Esophagus mucosa (tissue), 1 donor: ENCODE measurements around the gene SYNE4. TPM values are rescaled to one million over a fixed set of nuclear protein-coding genes. Genes with fewer than 3 reads are reported as not detected.
"Not testable (repeated sequence)": the region's sequence is repeated elsewhere in the genome, so short reads cannot be mapped to it uniquely, and the experiment has no call there.

Experiments used
- ATAC-seq: fragments of 200-7000 bp; cut with Tn5 transposase; one replicate; pipeline ENCODE4 v1.9.1; 2020
- total RNA-seq: library from RNA; stranded (reverse); gene quantifications from one replicate; pipeline ENCODE4 v1.2.4, GENCODE V29; 2023
- donor health status: DM: yes; HTN: yes; CAD: no.

The SYNE4 gene
- total RNA-seq = 0.88 TPM

GRCh38 chr19:36008336-36008978 is at the start of gene SYNE4:
SYNE4 (minus strand) TSS chr19:36008813; CDS start chr19:36008681, 132 bp downstream.
- ATAC-seq = peak; percentile 36

DNA sequence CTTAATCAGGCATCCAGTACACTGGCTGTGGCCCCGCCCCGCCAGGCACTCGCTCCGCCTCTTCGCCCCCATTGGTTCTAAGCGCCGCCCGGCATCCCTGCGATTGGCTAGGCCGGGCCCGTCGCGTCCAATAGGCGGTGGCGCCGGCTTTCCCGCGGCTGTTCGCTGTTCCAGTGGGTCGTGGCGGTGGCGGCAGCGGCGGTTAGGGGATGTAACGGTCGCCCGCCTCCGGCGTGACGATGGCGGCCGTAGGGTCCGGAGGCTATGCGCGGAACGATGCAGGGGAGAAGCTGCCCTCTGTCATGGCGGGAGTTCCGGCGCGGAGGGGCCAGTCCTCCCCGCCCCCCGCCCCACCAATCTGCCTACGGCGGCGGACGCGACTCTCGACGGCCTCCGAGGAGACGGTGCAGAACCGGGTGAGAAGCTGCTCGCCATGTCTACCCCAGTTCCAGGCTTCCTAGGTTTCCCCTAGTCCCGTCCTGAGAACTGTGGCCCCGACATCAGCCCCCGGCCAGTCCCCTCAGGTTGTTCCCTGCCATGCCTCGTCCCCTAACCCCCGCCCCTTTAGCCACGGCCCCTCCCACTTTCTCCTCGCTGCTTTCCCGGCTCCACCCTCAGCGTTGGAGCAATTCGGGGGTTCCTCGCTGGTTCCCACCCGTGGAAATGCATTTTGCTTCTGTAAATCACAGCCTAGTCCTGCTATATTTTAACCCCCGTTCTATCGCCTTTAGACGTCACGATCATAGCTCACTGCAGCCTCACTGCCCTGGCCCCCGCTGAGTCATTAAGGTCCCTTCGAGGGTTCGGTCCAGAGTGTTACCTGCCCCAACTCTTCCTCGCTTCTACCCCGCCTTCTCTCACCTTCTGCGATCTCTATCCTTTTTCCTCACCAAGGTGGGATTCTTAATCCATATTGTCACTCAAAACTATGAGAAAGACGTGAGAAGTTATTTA is 46.4 kb upstream of the SYNE4 start, which contains the start of gene WDR62:
Gene WDR62, plus strand, starts transcription at position 165 of the 954 bp plus-strand sequence. Its CDS starts 75 bp downstream, at position 240.
- peak; percentile 84 for ATAC-seq

- ATAC-seq = peak; percentile 95
Measured at GRCh38 chr19:36054119-36054732, 45.6 kb upstream of the SYNE4 start, which contains the start of gene THAP8. THAP8 (minus strand) TSS chr19:36054285; CDS start chr19:36054217, 68 bp downstream.

- no peak for ATAC-seq
Measured at GRCh38 chr19:36051637-36052036, 43.0 kb upstream of the SYNE4 start.

DNA sequence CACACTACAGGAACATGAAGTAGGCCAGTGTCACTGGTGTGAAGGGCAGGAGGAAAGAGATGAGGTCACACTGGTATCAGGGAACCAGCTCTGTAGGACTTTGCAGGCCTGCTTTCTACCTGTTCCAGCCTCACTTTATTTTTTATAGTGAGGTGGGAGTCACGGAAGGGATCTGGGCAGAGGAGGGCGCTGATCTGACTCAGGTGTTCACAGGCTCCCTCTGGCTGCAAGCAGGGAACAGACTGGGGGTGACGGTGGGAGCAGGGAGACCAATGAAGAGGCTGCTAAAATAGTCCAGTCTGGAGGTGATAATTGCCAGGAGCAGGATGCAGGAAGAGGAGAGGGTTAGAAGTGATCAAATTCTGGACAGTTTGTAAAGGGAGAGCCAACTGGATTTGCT is 42.6 kb upstream of the SYNE4 start:
- ATAC-seq = no peak

DNA sequence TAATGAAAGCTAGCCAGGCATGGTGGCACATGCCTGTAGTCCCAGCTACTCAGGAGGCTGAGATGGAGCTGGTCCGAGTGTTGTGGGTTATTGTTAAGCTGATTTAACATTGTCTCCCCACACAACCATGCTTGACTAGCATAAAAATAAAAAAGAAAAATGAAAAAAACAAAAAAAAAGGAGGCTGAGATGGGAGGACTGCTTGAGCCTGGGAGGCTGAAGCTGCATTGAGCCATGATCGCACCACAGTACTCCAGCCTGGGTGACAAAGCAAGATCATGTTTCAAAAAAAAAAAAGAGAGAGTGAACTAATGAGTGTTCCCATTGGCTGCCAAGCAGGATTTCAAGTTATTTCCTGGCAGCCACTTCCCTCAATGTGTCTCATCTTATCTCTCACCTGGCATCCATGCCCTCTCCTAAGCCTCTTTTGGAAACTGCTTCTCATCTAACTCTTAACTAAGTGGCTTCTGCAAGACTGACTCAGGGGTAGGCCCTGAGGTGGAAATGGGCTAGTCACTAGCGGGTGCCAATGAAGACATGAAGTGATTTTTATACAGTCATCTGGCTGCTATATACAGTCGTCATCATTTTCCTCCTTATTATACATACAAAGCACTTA is 40.6 kb upstream of the SYNE4 start:
- peak; percentile 60 for ATAC-seq

GRCh38 chr19:36047835-36048234 is 39.2 kb upstream of the SYNE4 start:
- ATAC-seq = no peak

- no peak for ATAC-seq
Measured at GRCh38 chr19:36046443-36047050, 37.9 kb upstream of the SYNE4 start.

DNA sequence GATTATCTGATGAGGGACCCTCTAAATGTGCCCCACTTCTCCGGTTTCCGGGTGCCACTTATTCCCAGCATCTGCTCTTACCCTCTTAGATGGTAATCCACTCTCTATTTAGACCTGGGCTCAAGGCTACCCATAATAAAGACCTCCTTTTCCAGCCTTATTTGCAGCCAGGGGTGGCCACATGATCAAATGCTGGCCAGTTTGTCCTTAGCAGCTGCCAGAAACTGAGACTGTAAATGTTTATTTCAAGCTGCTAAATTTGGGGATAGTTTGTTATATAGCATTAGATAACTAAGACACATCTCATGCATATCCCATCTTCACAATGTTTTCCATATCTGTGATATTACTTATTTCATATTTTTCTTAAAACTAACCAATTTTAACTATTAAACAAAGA is 35.3 kb upstream of the SYNE4 start:
- ATAC-seq = no peak

DNA sequence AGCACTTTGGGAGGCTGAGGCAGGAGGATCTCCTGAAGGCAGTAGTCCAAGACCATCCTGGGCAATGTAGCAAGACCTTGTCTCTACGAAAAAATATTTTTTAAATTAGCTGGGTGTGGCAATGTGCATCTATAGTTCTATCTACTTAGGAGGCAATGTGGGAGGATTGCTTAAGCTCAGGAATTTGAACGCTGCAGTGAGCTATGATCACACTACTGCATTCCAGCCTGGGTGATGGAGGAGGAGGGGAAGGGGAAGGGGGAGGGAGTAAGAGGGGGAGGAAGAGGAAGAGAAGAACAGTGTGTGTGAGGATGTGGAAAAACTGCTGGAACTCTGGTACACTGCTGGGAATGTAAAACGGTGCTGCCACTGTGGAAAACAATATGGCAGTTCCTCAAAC is 33.2 kb upstream of the SYNE4 start:
- no peak for ATAC-seq

DNA sequence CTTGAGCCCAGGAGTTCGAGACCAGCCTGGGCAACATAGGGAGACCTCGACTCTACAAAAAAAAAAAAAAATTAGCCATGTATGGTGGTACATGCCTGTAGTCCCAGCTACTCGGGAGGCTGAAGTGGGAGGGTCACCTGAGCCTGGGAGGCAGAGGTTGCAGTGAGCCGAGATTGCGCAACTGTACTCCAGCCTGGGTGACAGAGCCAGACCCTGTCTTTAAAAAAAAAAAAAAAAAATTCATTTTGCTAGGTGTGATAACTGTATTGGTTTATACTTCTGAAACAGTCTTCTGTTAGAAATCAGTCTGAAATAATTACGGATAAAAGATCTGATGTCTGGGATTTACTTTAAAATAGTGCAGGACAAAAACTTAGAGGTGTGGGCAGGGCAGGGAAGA is 32.5 kb upstream of the SYNE4 start:
- ATAC-seq = not testable (repeated sequence)

DNA sequence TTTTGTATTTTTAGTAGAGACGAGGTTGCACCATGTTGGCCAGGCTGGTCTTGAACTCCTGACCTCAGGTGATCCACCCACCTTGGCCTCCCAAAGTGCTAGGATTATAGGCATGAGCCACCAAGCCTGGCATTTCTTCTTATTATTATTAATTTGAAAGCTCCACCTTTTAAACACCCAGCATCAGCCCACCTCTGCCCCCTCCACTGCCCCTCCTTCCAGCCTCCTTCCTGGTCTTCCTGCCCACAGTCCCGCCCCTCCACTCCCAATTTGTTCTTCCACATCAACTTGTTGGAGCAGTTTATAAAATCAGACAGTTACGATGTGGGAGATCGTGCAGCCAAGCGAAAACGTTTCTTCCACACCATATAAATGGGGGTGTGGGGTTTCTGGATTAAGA is 31.9 kb upstream of the SYNE4 start:
- no peak for ATAC-seq

DNA sequence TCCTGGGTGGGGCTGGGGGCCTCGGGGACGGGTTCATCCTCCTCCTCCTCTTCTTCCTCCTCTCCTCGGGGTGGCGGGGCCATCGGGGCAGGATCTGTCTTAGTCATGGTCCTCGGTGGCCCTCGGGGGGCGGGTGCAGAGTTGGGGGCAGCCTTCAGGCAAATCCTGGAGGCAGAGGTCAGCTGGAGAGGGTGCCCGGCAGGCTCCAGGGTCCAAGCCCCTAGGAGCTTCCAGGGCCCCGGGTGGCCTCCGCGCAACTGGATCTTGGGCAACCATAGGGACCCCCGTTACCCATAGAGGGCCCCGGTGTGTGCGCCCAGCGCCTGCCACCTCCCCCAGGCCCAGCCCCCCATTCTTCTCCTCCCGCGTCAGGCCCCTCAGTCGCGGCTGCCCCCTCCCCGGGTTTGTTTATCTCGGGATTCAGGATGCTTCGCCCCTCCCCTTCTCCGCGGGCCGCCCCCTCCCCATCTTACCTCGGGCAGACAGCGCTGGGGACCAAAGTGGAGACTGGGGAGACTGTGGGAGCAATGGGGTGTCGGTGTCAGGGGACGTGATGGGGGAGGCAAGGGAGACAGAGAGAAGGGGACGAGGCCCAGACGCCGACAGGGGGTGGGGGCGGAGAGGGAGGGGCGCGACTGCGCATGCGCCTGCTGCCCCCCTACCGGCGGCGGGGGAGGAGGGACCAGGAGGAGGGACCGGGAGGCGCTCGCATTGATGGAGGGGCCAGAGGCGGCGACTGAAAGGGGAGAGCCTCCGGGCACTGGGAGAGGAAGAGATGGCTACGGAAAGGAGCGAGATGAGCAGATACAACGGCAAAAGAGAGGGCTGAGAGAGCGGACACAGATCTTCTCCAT is 23.9 kb upstream of the SYNE4 start, which contains the start of gene CLIP3:
Gene CLIP3, minus strand, starts transcription at position 623 of the 854 bp plus-strand sequence. Its CDS starts 516 bp downstream, at position 107.
- peak; percentile 7 for ATAC-seq

- ATAC-seq = no peak
Measured at GRCh38 chr19:36031308-36031707, 22.7 kb upstream of the SYNE4 start.

GRCh38 chr19:36030264-36031148 is 21.9 kb upstream of the SYNE4 start:
- no peak for ATAC-seq

DNA sequence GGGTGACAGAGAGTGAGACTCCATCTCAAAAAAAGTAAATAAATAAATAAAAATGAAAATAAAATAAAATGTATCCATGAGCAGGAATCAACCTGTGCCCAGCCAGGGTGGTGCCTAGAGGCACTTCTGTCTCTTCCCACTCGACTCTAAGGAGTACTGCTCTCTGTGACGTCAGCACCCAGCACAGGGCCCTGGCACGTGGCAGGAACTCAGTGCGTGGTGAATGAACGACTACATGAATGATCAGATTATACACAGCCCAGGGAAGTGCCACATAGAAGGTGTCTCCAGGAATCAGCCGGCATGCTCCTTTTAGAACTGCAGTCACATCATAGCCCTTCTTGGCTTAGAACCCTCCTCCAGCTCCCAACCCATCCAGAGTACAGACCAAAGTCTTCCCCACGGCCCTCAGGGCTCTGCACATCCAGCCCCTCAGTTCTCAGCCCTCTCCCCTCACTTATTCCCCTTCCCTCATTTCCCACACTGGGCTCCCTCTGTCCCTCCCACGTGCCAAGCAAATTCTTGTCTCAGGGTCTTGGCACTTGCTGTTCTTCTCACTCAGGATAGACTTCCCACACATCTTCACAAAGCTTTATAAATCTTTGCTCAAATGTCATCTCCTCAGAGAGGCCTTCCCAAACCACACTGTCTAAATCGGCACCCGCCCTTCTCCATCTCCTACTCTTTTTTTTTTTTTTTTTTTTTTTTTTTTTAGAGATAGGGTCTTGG is 19.9 kb upstream of the SYNE4 start:
- no peak for ATAC-seq

DNA sequence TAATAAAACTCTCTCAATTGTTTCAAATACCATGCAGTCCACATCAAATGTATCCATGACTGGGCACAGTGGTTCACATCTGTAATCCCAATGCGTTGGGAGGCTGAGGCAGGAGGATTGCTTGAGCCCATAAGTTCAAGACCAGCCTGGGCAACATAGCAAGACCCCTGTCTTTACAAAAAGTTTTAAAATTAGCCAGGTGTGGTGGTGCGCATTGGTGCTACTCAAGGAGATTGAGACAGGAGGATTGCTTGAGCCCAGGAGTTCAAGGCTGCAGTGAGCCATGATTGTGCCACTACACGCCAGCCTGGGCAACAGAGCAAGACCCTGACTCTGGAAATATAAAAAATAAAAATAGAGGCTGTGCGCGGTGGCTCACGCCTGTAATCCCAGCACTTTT is 19.1 kb upstream of the SYNE4 start:
- no peak for ATAC-seq

DNA sequence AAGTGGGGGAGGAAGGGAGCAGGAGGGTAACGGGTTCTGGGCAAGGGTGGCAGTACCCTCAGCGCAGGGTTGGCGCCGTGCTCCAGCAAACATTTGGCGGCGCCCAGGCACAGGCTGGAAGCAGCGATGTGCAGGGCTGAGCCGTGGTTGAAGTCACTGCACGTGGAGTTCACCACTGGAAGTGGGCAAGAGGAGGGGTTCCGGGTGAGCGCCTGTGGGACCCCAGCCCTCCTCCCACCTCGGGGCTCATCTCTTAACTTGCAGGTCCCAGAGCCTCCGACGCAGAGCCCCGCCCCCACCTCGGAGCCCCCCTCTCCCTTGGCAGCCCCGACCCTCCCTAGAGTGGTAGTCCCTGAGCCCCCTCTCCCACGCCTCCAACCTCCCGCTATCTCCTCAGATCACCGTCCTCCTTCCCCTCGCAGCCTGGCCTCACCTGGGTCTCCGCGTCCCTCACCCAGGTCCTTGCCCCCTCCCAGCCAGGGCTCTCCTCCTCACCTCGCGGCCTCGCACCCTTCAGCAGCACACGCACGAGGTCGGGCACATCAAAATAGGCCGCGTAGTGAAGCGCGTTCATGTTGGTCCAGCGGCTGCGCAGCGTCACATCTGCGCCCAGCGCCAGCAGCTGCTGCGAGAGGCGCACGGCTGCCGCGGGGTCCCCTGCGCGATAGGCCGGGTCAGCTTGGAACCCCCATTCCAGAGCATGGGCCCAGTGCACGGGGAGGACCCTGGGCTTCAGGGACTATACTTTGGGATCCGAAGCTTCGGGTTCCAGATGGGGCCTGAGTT is 17.7 kb upstream of the SYNE4 start:
- ATAC-seq = no peak
